Amygdala (tissue), 56 donors: Measurements from ENCODE around the gene KAT5.
"Not testable (repeated sequence)": the region's sequence is repeated elsewhere in the genome, so short reads cannot be mapped to it uniquely, and the experiment has no call there.

Experiments
- DNase-seq, 56 donors: peaks; one replicate each; lab custom pipeline; 2025; lab: John Stamatoyannopoulos, UW

The KAT5 gene

GRCh38 chr11:65707002-65707401, 5.0 kb upstream of the KAT5 start:
- DNase-seq = not testable (repeated sequence)

- no peak for DNase-seq
Measured at GRCh38 chr11:65708451-65708850, 3.6 kb upstream of the KAT5 start.

DNA sequence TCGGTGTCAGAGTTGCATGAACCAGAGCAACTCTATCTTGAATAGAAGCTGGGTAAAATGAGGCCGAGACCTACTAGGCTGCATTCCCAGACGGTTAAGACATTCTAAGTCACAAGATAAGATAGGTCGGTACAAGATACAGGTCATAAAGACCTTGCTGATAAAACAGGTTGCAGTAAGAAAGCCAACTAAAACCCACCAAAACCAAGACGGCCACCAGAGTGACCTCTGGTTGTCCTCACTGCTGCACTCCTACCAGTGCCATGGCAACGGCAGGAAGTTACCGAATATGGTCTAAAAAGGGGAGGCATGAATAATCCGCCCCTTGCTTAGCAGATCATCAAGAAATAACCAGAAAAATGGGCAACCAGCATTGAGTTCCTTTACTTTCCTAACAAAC, 2.4 kb upstream of the KAT5 start:
- no peak for DNase-seq

DNA sequence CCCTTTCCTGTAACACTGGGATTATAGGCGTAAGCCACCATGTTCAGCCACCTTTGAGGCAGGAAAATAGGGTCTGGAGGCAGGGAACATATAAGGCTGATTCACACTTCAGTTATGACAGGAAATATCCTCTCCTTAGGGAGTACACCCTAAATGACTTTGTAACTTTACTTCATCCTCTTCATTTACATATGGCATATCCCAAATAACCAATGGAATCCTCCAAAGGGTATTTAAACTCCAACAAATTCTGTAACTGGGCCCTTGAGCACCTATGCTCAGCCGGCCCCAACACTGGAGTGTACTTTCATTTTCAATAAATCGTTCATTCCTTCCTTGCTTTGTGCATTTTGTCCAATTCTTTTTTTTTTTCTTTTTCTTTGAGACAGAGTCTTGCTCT, 1.6 kb upstream of the KAT5 start:
- no peak for DNase-seq

- DNase-seq = no peak
Measured at GRCh38 chr11:65712633-65713076, 603 bp downstream of the KAT5 start.

GRCh38 chr11:65713212-65713969, 1.3 kb downstream of the KAT5 start:
- no peak for DNase-seq

DNA sequence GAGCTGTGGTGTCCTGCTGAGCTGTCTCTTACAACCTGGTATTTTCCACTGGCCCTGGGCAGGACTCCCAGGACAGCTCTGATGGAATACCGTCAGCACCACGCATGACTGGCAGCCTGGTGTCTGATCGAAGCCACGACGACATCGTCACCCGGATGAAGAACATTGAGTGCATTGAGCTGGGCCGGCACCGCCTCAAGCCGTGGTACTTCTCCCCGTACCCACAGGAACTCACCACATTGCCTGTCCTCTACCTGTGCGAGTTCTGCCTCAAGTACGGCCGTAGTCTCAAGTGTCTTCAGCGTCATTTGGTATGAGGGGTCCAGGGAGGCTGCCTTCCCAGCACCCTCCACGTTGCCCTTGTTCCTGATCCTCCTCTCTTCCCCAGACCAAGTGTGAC, 2.4 kb downstream of the KAT5 start:
- DNase-seq = no peak

GRCh38 chr11:65716302-65716701, 4.2 kb downstream of the KAT5 start:
- no peak for DNase-seq

- no peak for DNase-seq
Measured at GRCh38 chr11:65716774-65717405, 4.8 kb downstream of the KAT5 start.

DNA sequence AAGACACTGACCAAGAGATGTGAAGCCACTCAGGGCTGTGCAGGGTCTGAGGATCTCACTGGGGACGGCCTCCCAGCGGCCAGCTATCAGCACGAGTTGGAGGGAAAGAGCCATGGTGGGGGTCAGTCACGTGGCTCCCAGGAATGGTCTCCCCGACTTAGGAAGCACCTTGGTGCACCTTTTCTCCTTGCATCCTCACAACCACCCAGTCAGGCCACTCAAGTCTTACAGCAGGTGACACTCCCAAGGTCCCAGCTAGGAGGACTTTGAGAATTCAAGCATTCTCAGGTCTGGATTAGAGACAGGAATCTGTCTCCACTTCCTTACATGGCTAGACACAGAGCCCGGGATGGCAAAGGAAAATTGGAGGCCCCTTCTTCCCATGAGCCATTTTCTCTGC, 5.9 kb downstream of the KAT5 start:
- DNase-seq = no peak

DNA sequence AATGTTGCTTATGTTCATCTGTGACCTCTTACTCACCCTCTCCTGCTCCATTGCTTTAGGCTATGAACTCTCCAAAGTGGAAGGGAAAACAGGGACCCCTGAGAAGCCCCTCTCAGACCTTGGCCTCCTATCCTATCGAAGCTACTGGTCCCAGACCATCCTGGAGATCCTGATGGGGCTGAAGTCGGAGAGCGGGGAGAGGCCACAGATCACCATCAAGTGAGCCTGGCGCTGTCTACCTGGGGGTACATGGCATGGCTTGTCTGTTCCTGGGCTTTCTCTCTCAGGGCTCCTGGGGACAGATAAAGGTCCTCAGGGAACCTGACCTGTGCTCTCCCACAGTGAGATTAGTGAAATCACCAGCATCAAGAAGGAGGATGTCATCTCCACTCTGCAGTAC, 6.5 kb downstream of the KAT5 start:
- DNase-seq = no peak

- peak in 1 of 56 donors; percentile 17 for DNase-seq
Measured at GRCh38 chr11:65718964-65719492, 7.0 kb downstream of the KAT5 start.

DNA sequence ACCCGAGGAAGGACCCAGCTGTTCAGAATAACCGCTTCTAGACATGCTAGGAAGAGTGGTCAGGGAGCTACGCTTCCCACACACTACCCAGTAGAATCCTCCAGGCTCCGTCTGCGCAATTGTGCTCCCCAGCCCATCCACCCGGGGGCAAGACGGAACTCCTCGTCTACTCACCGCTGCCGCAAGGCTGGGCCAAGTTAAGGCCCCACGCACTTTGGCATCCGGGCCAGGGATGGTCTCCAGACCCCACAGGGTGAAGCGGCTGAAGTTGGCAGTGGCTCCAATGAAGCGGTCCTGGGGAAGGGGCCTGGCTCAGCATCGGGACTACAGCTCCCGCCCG, 7.8 kb downstream of the KAT5 start:
- peak in 5 of 56 donors; percentile 46 to 61 (median 52) for DNase-seq

GRCh38 chr11:65720211-65720934, 8.3 kb downstream of the KAT5 start, which contains the start of gene RNASEH2C:
Gene RNASEH2C (minus strand): TSS chr11:65720798. CDS start chr11:65720758, 40 bp downstream.
- peak; percentile 33 to 95 (median 84) for DNase-seq

GRCh38 chr11:65722261-65722660, 10.2 kb downstream of the KAT5 start:
- no peak for DNase-seq

- no peak for DNase-seq
Measured at GRCh38 chr11:65726660-65727059, 14.6 kb downstream of the KAT5 start.

DNA sequence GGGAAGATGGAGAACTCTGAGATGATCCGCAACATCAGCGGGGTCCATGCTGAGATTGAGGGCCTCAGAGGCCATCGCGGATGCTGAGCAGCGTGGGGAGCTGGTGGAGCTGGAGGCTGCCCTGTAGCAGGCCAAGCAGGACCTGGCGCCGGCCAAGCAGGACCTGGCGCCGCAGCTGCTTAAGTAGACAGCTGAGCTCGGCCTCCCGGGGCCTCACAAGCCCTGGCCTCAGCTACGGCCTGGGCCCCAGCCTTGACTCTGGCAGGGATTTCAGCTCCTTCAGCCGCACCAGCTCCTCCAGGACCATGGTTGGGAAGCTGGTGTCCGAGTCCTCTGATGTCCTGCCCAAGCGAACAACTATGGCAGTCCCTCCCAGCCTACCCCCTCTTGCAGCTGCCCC, 15.8 kb downstream of the KAT5 start:
- no peak for DNase-seq

GRCh38 chr11:65730461-65730860, 18.4 kb downstream of the KAT5 start:
- DNase-seq = no peak

DNA sequence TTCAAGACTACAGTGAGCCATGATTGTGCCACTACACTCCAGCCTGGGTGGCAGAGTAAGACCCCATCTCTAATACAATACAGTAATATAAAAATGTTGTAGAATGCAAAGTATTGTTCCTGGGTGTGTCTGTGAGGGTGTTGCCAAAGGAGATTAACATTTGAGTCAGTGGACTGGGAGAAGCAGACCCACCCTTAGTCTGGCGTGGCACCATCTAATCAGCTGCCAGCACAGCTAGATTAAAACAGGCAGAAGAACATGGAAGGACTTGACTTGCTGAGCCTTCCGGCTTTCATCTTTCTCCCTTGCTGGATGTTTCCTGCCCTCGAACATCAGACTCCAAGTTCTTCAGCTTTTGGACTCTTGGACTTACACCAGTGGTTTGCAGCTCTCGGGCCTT, 23.1 kb downstream of the KAT5 start:
- not testable (repeated sequence) for DNase-seq

GRCh38 chr11:65736810-65737209, 24.8 kb downstream of the KAT5 start:
- DNase-seq = no peak

- no peak for DNase-seq
Measured at GRCh38 chr11:65739022-65739421, 27.0 kb downstream of the KAT5 start.
